Left lung (tissue), 10 donors: ENCODE results near the gene ANKFY1. TPM values are rescaled to one million over a fixed set of nuclear protein-coding genes. Genes with fewer than 3 reads are reported as not detected.

Source experiments
- ATAC-seq: fragments of 200-7000 bp; cut with Tn5 transposase; one replicate; pipeline ENCODE4 v1.9.1; 2020; ENCODE audit warnings: moderate library complexity
- DNase-seq, 4 donors: peaks; one replicate each; pipeline ENCODE4 v3.0.0-alpha.2; 2013 to 2020
- H3K27ac ChIP-seq, 2 donors: fragments of 200-600 bp; sonication (generic) in 1 of 2; one replicate each; pipeline versions ENCODE4 v1.5.0 to v1.8.0; 2020 to 2021
- H3K27me3 ChIP-seq, 2 donors: fragments of 200-600 bp; sonication (generic) in 1 of 2; one replicate each; pipeline versions ENCODE4 v1.5.0 to v1.8.0; 2020 to 2021
- H3K36me3 ChIP-seq, 2 donors: fragments of 200-600 bp; sonication (generic) in 1 of 2; one replicate each; pipeline versions ENCODE4 v1.5.0 to v1.8.0; 2020 to 2021
- H3K4me1 ChIP-seq, 2 donors: fragments of 200-600 bp; one replicate each; pipeline ENCODE4 v1.8.0; 2021
- H3K4me3 ChIP-seq, 2 donors: fragments of 200-600 bp; sonication (generic) in 1 of 2; one replicate each; pipeline versions ENCODE4 v1.5.0 to v1.8.0; 2020 to 2021; ENCODE audit warnings: mild to moderate bottlenecking in 1 of 2
- H3K9me3 ChIP-seq, 2 donors: fragments of 200-600 bp; sonication (generic) in 1 of 2; one replicate each; pipeline versions ENCODE4 v1.5.0 to v1.8.0; 2020 to 2021
- intact Hi-C, 2 donors: fragments of 100-400 bp; cut with DNase I; formaldehyde crosslinking; loops; one replicate each; pipeline versions ENCODE4 v1.11.2 to v1.14.2; 2022
- polyA plus RNA-seq, 6 donors: library from polyadenylated mRNA; unstranded; fragments of 120-200 nt; gene quantifications; one replicate each; pipeline ENCODE4 v1.2.1, GENCODE V29; 2013; ENCODE audit not compliant: insufficient read length in 6 of 6
- total RNA-seq, 2 donors: library from RNA; stranded (reverse); fragmentation: NEBNext Ultra II Directional; extraction: Animal tissue kit (Norgen Biotek cat#: 25700); gene quantifications; one replicate each; pipeline ENCODE4 v1.2.1, GENCODE V29; 2021
- TF ChIP-seq, protein P1 (sequence below), 2 donors: fragments of 200-600 bp; sonication (generic) in 1 of 2; IDR thresholded peaks; one replicate each; pipeline versions ENCODE4 v1.5.0 to v1.8.0; 2021; ENCODE audit warnings: antibody characterized with exemption in 2 of 2
- donor health status: DM: no; HTN: yes; CAD: no.
- donor health status: DM: no; HTN: no; CAD: no.

Gene ANKFY1
- total and polyA plus RNA-seq, 8 donors, result 52.9 to 76.9 (median 56.2) TPM

- Histone ChIP-seq H3K4me3 (no peak overlapping the region), H3K9me3 (no peaks in the 10 kb centered on the region), H3K27me3 (no peaks in the 10 kb centered on the region), H3K36me3 (peaks cover 0 to 45% of the 10 kb centered on the region in 2 donors), H3K27ac (peak overlapping the region in 1 of 2 donors; percentile 70), H3K4me1 (peaks cover 0 to 31% of the 10 kb centered on the region in 2 donors)
- ATAC-seq, result peak; percentile 64
- intact Hi-C loops, result no loop called here
- TF ChIP-seq, protein P1, sequence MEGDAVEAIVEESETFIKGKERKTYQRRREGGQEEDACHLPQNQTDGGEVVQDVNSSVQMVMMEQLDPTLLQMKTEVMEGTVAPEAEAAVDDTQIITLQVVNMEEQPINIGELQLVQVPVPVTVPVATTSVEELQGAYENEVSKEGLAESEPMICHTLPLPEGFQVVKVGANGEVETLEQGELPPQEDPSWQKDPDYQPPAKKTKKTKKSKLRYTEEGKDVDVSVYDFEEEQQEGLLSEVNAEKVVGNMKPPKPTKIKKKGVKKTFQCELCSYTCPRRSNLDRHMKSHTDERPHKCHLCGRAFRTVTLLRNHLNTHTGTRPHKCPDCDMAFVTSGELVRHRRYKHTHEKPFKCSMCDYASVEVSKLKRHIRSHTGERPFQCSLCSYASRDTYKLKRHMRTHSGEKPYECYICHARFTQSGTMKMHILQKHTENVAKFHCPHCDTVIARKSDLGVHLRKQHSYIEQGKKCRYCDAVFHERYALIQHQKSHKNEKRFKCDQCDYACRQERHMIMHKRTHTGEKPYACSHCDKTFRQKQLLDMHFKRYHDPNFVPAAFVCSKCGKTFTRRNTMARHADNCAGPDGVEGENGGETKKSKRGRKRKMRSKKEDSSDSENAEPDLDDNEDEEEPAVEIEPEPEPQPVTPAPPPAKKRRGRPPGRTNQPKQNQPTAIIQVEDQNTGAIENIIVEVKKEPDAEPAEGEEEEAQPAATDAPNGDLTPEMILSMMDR (IDR thresholded peaks at IDR 0.05), result no peak
- DNase-seq, result peak in 1 of 4 donors; percentile 34
Observed at GRCh38 chr17:4161192-4161966, 102.4 kb downstream of the ANKFY1 start.

DNA sequence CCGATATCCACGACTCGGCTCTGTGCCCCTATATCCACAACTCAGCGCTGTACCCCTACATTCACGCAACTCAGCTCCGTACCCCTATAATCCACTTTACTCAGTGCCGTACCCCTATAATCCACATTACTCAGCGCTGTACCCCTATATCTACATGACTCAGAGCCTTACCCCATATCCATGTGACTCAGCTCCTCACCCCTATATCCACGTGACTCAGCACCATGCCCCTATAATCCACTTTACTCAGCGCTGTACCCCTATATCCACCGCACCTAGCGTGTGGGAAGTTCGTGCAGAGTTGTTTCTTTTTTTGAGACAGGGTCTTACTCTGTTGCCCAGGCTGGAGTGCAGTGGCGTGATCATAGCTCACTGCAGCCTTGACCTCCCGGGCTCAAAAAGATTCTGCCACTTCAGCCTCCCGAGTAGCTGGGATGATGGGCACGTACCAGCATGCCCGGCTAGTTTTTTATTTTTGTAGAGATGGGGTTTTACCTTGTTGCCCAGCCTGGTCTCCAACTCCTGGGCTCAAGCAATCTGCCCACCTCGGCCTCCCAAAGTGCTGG, 103.4 kb downstream of the ANKFY1 start:
- peaks cover 0 to 31% of the 10 kb centered on the region in 2 donors for H3K4me1 ChIP-seq
- TF ChIP-seq, protein P1 (IDR thresholded peaks at IDR 0.05), result no peak
- peaks cover 0 to 45% of the 10 kb centered on the region in 2 donors for H3K36me3 ChIP-seq

DNA sequence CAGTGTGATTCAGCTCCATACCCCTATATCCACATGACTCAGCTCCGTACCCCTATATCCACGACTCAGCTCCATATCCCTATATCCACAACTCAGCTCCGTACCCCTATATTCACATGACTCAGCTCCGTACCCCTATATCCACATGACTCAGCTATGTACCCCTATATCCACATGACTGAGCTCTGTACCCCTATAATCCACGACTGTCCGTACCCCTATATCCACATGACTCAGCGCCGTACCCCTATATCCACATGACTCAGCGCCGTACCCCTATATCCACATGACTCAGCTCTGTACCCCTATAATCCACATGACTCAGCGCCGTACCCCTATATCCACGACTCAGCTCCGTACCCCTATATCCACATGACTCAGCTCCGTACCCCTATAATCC, 104.0 kb downstream of the ANKFY1 start:
- peaks cover 0 to 45% of the 10 kb centered on the region in 2 donors for H3K36me3 ChIP-seq
- H3K27ac ChIP-seq, result no peak overlapping the region
- ATAC-seq (no peak), DNase-seq (no peak)
- TF ChIP-seq, protein P1 (IDR thresholded peaks at IDR 0.05), result no peak
- no peaks in the 10 kb centered on the region for H3K27me3 ChIP-seq
- peaks cover 0 to 31% of the 10 kb centered on the region in 2 donors for H3K4me1 ChIP-seq
- no peak overlapping the region for H3K4me3 ChIP-seq
- H3K9me3 ChIP-seq, result no peaks in the 10 kb centered on the region
- intact Hi-C loops, result no loop called here

More for the DNA sequence above, 103.4 kb downstream of the ANKFY1 start:
- Histone ChIP-seq H3K4me3 (no peak overlapping the region), H3K27me3 (no peaks in the 10 kb centered on the region), H3K9me3 (no peaks in the 10 kb centered on the region), H3K27ac (no peak overlapping the region)
- no peak for DNase-seq
- intact Hi-C loops, result no loop called here
- no peak for ATAC-seq

- TF ChIP-seq, protein P1 (IDR thresholded peaks at IDR 0.05), result no peak
- peaks cover 0 to 21% of the 10 kb centered on the region in 2 donors for H3K4me1 ChIP-seq
- intact Hi-C loops, result no loop called here
- no peaks in the 10 kb centered on the region for H3K27me3 ChIP-seq
- no peaks in the 10 kb centered on the region for H3K9me3 ChIP-seq
- H3K27ac ChIP-seq, result no peak overlapping the region
- DNase-seq (no peak), ATAC-seq (no peak)
- H3K4me3 ChIP-seq, result no peak overlapping the region
- peaks cover 0 to 46% of the 10 kb centered on the region in 2 donors for H3K36me3 ChIP-seq
Observed at GRCh38 chr17:4157618-4158333, 106.0 kb downstream of the ANKFY1 start.
